H1 (cell line): Measurements from ENCODE around the gene GGA1.
A peak's percentile ranks its signal among the peaks of the same experiment; 100 is the strongest.

Experiments
- BCL11A ChIP-seq, 2 experiments: IDR thresholded peaks; one replicate each; pipeline ENCODE4 v1.6.1; 2011; ENCODE audit warnings: low read depth in 2 of 2, low read length in 2 of 2, mild to moderate bottlenecking in 2 of 2
- CREB1 ChIP-seq: IDR thresholded peaks from 2 replicates; pipeline ENCODE4 v1.6.1; 2012; ENCODE audit warnings: inconsistent platforms
- CTCF ChIP-seq, 3 experiments: IDR thresholded peaks; 1 replicate in 2 of 3; 2 replicates in 1 of 3; pipeline versions ENCODE4 v1.5.1 to v1.6.1; 2011; ENCODE audit warnings: low read length in 3 of 3, mild to moderate bottlenecking in 3 of 3, inconsistent platforms in 2 of 3, low read depth in 1 of 3, moderate library complexity in 1 of 3; ENCODE audit not compliant: insufficient read depth in 1 of 3; ENCODE audit errors: control extremely low read depth in 1 of 3
- E2F6 ChIP-seq: IDR thresholded peaks from 2 replicates; pipeline ENCODE4 v1.6.1; 2012; ENCODE audit warnings: inconsistent platforms
- POLR2A ChIP-seq, 2 experiments: IDR thresholded peaks; 1 replicate in 1 of 2; 2 replicates in 1 of 2; pipeline ENCODE4 v1.6.1; 2011; ENCODE audit warnings: low read depth in 2 of 2, low read length in 2 of 2, mild to moderate bottlenecking in 2 of 2; ENCODE audit errors: control extremely low read depth in 1 of 2
- POLR2AphosphoS5 ChIP-seq: IDR thresholded peaks from 2 replicates; pipeline ENCODE4 v1.6.1; 2011; ENCODE audit warnings: low read depth, low read length
- RAD21 ChIP-seq, 2 experiments: IDR thresholded peaks in 1 of 2; conservative IDR thresholded peaks in 1 of 2; 2 replicates each; pipeline ENCODE4 v1.6.1; 2011; ENCODE audit warnings: low read depth in 2 of 2, low read length in 2 of 2, improper control_type of control experiment in 1 of 2, inconsistent platforms in 1 of 2, mild to moderate bottlenecking in 1 of 2, moderate library complexity in 1 of 2
- SIN3A ChIP-seq, 2 experiments: IDR thresholded peaks in 1 of 2; conservative IDR thresholded peaks in 1 of 2; 2 replicates each; pipeline ENCODE4 v1.6.1; 2011 to 2012; ENCODE audit warnings: low read length in 2 of 2, improper control_type of control experiment in 1 of 2, low read depth in 1 of 2, mild to moderate bottlenecking in 1 of 2
- YY1 ChIP-seq: IDR thresholded peaks from 2 replicates; pipeline ENCODE4 v1.6.1; 2011; ENCODE audit warnings: low read depth, mild to moderate bottlenecking, low read length
- ZNF274 ChIP-seq: IDR thresholded peaks from 2 replicates; pipeline ENCODE4 v1.7.0; 2012; ENCODE audit warnings: low read length, borderline replicate concordance; ENCODE audit errors: extremely low read depth

GRCh38 chr22:37636186-37636948 lies 27.7 kb downstream of the GGA1 start:
- peak; percentile 36 for TF ChIP-seq CTCF (IDR thresholded peaks at IDR 0.05; ENCODE audit: control extremely low read depth in 1 of 3, insufficient read depth in 1 of 3, low read depth in 1 of 3, low read length in 3 of 3)
- no peak for TF ChIP-seq SIN3A (conservative IDR thresholded peaks at IDR 0.05 in 1 of 2, IDR thresholded peaks at IDR 0.05 in 1 of 2; ENCODE audit: low read depth in 1 of 2, low read length in 2 of 2)
- no peak for TF ChIP-seq POLR2A (IDR thresholded peaks at IDR 0.05; ENCODE audit: control extremely low read depth in 1 of 2, low read depth in 2 of 2, low read length in 2 of 2)
- no peak for TF ChIP-seq YY1
- TF ChIP-seq POLR2AphosphoS5, result no peak
- no peak for TF ChIP-seq E2F6
- TF ChIP-seq BCL11A (IDR thresholded peaks at IDR 0.05; ENCODE audit: low read depth in 2 of 2, low read length in 2 of 2), result no peak
- no peak for TF ChIP-seq ZNF274
- TF ChIP-seq RAD21 (IDR thresholded peaks at IDR 0.05 in 1 of 2, conservative IDR thresholded peaks at IDR 0.05 in 1 of 2; ENCODE audit: low read depth in 2 of 2, low read length in 2 of 2), result no peak; a peak in 1 of 4 replicates
- no peak for TF ChIP-seq CREB1
